ENCODE measurements around the gene LARGE1.

Gene LARGE1

DNA sequence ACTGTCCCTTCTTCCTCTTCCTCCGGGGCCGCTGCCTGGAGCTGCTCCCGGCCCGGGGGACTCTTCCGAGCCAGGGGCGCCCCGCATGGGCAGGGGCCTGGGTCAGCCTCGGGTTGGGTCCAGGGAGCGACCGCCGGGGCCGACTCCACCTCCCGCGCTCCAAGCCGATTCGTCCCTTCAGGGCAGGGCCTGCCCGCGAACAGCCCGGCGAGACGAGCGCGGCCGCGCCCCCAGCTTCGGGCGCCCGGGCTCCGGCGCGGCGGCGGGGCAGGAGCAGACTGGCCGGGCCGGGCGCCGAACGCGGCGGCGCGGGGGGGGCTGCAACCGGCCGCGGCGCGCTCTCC, at the start of gene LARGE1:
Gene LARGE1 (minus strand): TSS at position 280 of the 344 bp plus-strand sequence.
- DNase-seq: peak in 12 of 58 donors; percentile 4 to 41 (median 16)

DNA sequence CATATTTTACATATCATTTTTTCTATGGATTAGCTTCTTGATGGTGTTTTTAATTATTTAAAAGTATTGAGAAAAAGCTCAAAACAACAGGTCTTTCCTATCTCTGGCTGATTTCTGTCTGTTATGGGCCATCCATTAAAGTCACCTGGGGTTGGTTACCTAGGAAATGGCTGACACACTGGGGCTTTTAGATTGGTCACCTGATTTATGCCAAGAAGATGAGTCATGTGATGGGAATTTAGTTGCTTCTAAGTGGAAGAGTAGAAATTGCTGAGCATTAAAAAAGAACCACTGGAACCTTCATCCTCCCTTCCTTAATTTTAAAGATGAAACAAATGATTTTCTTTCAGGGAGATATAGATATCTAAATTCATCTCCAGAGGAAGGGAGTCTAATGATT, 48.8 kb upstream of the LARGE1 start:
- DNase-seq: no peak

DNA sequence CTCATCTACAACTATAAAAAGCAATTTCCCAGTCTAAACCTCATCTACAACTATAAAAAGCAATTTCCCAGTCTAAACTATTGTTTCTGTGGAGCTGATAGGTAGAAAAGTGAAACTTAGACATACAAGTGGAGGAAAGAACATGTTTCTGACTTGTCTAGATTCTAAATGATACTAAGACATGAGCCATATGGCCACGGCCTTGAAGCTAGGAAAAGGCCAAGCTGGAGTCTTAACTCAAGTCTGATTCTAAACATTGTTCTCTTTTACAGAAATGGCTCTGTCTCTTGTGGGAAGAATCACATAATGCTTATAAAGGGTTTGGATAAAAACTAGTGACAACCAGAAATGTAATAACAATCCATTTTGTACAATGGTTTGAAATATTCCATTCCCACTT, 43.8 kb upstream of the LARGE1 start:
- DNase-seq: no peak

DNA sequence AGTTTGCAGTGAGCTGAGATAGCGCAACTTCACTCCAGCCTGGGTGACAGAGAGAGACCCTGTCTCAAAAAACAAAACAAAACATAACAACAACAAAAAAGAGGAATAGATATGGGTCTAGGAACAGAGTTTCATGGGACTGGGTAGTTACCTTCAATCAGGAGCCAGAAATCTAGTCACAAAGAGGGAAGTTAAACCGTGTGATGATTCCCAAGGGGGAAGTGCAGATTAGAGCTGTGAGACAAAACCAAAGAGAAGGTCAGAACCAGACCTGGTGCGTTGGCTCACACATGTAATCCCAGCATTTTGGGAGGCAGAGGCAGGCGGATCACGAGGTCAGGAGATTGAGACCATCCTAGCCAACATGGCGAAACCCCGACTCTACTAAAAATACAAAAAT, 42.1 kb upstream of the LARGE1 start:
- DNase-seq: no peak

DNA sequence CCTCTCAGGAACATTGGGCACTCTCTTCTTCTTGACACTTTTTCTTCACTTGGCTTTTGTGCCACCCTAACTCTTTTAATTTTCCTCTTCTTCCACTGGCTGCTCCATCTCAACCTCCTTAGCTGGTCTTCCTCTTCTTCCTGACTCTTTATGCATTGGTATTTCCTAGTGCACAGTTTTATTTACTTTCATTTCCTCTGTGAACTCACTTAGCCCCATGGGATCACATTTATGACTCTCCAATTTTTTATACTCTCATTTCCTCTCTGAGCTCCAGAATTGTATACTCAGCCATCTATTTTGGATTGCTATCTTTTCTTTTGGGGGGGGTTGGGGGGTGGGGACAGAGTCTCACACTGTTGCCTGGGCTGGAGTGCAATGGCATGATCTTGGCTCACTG, 38.5 kb upstream of the LARGE1 start:
- no peak for DNase-seq

DNA sequence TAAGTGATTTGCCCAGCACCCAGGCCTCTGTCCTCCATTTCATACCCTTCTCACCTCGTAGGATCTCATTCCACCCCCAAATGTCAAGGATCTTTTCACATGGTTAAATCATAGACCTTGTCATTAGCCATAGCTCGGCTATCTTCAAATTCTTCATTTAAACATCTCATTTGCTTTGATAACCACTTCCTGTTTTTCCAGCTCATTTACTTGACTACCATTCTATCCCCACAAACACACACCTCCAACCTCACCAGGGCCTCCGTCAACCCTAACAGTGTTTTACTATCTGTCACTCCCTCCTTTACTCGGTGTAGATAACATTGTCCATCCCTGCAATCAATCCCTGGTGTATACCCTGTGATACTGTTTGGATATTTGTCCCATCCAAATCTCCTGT, 36.8 kb upstream of the LARGE1 start:
- DNase-seq: no peak

DNA sequence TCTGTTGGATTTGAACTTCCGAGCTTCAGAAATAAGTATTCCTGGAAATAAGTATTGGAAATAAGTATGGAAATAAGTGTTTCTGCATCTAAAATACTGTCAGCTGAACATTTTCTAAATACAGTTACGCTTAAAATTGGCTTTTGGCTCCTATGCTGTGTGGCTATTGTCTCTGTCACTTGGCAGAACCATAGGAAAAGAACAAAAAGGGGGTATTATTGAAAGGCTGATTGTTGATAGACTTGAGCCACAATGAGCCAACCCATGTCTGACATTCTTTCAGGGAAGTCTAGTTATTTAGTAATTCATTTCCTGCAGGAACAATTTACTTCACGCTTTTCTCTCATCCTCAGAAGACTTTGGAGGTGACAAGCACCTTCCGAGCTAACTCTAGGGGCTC, 32.5 kb upstream of the LARGE1 start:
- no peak for DNase-seq

DNA sequence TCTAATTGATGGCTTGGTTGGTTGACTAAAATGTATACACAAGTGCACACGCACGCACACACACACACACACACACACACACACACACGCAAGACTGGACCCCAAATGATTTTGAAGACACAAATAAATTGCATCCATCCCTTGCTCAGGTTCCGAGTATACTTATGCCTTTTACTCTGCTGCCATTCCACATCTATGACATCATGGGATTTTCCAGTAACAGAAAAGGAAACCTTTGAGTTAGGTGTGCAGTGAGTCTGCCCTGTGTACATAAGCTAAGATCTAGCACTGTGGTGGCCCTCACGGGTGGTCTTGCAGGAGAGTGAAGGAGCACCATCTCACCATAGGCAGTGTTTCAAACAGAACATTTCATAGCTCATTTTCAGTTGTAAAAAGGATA, 20.5 kb upstream of the LARGE1 start:
- no peak for DNase-seq

DNA sequence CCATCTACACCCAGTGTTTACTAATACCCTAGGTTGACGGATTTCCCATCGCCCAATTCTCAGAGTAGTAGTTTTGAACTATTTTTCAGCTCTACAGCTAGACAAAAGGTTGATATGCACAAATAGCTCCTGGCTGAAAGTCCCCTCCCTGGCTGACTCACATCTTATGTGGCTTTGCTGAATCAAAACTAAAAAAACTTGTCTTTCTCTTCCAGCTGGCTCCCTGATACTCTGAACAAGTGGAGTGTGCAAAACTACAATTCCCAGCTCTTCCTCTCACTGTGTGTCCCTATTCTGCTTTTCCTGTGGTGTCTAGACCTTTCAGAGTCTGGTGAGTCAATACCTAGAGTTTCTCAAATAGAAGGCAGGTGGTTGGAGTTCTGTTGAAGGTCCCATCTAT, 12.7 kb upstream of the LARGE1 start:
- DNase-seq: no peak

DNA sequence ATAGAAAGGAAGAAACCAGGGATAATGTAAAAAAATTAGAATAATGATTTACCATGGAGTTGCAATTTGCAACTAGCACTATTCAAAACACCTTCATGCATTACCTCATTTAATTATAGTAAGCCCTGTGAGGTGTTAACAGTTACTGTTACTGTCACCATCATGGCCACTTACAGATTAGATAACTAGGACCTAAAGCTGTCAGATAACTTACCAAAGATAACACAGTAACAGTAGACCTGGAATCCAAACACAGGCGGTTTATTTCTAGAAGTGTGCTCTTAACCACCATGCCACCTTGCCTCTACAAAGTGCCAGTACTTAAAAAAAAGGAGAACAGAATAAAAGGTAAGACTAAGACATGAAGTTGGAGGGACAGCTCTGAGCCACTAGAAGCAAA, 11.1 kb upstream of the LARGE1 start:
- no peak for DNase-seq

DNA sequence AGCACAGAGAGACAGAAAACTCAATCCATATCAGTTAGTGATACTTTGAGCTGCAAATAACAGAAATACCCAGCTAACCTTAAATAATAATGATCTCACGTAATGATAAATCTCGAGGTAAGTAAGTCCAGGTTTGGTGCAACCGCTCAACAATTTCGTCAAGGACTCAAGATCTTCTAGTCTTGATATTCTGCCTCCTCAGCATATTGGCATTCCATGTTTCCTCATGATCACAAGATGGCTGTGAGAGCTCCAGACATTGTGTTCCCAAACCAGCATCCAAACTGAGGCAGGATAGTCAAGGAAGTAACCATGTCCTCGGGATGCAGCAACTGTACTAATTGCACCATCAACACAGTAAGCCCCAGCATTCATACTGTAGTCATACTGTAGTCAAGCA, 7.5 kb upstream of the LARGE1 start:
- no peak for DNase-seq

DNA sequence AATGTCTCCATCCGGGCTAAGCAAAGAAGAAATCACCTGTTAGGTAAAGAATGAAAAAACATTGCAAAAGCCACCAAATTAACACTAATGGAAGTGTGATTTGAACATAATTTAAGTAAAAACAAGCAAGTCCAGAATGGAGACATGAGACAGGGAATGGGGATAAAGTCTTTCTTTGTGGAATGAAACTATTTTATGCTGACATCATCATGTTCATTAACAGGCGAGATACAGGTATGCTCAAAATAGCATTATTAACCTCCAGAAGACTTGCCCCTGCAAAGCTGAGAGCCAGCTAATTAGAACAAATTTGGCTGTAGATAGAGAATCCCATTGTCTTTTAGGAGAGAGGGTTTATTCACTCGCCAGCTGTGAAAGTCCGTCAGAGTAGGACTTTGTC, 4.9 kb upstream of the LARGE1 start:
- no peak for DNase-seq

DNA sequence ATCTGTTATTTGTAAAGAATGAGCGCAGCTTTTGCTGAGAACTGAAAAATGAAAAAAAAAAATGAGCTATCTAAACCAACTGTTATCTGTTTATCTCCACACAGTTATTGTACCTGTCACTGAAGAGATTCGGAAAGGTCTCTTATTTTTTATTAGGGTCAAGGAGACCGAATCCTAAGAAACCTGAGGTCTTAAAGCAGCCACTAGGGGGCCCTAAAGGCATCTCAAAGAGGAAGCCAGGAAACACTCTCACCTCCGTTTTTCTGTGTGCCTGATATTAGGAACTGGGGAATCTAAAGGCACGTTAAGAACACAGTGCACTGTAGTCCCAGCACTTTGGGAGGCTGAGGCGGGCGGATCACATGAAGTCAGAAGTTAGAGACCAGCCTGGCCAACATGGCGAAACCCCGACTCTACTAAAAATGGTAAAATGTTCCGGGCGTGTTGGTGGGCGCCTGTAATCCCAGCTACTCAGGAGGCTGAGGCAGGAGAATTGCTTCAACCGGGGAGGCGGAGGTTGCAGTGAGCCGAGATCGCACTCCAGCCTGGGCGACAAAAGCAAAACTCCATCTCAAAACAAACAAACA, 3.5 kb upstream of the LARGE1 start:
- DNase-seq: peak in 37 of 58 donors; percentile 2 to 75 (median 24)

DNA sequence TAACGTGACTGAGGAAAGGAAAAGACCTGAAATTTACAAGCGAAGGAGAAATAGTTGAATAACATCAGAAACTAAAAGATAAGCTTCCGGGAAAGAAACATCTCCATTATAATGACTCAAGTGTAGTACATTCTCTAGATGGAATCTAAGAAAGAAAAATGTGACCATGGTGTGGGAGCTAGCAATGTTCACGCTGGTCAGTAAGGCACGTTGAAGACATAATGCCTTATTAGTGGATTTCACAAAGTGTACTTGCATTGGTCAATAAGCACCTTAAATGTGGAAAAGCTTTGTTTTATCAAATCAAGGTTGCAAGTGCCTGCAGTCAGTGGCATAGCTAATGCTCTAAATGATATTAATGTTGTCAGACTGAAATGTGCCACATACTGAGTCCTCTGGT, 2.8 kb upstream of the LARGE1 start:
- no peak for DNase-seq

DNA sequence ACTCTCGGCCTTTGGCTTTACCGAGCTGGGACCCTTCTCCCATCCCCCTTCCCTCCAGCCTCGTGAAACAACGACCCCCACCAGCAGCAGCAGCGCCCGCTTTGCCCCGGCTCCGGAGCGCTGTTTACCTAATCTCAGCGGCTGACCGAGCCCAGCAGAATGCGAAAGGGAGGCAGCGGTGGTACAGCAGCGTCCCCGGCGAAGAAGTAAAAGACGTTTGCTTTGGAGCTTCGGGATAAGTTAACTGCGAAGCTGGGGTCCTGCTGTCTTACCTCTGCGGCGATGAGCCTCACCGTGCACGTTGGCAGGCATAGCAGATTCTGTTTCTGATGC, 2.0 kb upstream of the LARGE1 start:
- DNase-seq: peak in 28 of 58 donors; percentile 15 to 62 (median 40)

DNA sequence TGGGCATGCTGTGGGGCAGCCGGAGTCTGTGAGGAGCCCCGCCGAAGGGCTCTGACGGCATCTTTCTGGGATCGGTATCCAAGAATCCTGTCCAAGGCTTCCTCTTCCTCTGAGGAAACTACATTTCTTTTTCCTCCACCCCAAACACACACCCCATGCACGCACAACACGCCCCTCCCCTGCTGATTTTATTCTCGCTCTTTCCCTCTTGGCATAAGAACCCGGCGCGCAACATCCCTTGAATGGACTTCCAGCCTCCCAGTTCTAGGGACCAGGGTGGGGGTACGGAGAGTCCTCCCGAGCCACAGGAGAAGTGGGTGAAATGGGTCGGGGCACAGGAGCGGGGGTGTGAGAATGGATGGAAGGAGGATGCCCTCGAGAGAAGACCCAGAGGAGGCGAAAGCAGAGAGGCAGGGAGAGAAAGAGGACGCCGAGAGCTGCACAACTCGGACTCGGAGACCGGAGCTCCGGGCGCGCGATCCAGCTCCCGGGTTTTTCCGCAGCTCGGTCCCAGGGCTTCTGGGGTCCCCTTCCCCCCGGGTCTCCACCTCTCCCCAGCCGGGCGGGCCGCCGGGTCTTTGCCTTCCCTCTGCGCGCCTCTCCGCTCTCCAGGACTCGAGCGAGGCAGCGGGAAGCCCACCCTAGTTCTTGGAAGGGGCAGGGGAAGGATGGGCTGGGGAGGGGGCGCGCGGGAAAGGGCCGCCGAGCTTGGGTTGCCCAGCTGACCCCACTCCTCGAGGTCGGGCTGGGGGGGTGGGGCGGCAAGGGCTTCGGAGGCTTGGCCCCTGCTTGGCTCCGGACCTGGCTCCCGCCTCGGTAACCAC, 1.5 kb upstream of the LARGE1 start:
- DNase-seq: peak in 53 of 58 donors; percentile 18 to 88 (median 63)

DNA sequence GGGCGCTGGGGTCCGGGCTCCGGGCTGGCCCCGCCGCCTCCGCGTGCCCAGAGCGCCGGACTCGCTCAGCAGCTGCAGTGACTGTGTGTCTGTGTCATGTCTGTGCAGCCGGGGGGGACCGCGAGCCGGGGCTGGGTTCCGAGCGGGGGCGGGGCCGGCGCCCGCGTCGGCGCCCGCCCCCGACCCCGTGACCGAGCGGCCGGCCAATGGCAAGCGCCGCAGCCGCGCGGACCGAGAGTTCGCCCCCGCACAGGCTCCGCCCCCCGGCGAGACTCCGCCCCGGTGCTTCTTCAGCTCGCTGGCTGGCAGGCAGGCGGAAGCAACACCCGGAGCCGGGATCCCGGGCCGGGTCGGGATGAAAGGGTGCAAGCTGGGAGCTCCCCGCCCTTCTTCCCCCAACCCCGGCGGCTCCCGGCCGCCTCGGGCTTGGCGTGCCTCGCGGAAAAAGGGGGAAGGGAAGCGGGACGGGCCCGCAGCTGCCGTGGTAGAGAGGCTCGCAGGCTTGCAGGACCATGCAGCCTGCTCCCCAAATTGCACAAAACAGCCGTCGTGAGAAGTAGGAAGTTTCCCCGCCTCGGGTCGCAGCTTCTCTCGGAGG, 750 bp upstream of the LARGE1 start:
- peak; percentile 61 to 99 (median 97) for DNase-seq

DNA sequence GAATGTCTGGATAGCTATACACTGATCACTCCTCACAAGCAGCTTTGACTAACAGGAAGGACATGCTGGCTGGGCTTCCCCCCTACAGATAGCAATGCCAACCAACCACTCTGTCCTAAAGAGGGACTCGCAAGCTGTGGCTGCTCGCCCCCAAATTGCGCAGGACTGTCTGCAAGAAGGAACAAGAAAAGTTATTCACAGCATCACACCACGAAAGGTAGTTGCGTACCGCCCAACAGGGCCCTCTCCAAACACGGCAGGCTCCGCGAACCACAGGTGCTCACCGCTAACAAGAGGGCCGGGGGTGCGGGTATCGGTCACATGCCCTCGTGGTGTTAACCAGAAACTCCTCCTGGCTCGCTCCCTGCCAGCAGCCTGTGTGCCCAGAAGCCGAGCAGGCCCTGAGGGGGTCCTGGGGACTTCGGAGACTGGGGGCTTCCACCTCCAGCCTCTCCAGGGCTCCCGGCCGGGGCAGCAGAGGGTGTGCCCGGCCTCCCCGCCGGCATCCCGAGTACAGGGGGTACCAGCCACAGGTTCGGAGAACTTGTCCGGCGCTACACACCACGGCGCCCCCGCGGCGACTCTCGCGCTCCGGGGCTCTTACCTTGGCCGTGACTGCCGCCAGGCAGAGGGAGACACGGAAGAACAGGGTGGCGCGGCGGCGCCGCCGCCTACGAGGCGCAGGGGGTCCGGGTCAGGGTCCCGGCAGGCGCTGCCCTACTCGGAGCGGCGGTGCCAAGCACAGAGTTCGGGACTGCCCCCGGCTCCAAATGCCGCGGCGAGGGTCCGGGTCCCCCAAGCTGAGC, 682 bp downstream of the LARGE1 start:
- peak in 21 of 58 donors; percentile 3 to 55 (median 27) for DNase-seq

DNA sequence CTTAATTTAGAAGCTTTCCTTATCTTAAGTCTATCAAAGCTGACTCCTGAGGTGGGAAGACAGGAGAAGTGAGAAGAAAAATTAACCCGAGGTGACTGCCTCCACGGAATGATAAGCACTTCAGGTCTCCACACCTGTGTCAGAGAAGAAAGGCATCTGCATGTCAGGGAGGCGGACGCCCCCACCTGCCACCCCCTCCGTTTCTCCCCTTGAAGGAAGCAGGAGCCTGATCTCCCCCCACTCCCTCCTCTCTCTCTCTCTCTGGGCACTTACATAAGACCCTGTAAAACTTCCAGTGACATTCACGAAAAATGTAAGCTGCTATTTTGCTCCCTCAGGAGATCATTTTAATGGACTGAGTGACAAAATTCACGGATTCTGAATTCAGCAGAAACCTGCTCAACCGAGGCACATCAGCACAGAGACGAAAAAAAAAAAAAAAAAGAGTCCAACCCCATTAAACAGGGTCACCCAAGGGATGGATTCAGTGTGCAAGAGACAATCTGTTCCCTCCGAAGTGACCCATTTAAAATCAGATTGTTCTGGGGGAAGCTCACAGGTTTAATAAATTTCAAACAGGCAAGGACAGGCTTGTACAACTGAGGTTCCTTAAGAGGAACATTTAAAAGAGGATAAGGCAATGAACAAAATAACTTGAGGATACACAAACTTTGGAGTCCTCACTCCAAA, 1.5 kb downstream of the LARGE1 start:
- peak in 1 of 58 donors; percentile 12 for DNase-seq

DNA sequence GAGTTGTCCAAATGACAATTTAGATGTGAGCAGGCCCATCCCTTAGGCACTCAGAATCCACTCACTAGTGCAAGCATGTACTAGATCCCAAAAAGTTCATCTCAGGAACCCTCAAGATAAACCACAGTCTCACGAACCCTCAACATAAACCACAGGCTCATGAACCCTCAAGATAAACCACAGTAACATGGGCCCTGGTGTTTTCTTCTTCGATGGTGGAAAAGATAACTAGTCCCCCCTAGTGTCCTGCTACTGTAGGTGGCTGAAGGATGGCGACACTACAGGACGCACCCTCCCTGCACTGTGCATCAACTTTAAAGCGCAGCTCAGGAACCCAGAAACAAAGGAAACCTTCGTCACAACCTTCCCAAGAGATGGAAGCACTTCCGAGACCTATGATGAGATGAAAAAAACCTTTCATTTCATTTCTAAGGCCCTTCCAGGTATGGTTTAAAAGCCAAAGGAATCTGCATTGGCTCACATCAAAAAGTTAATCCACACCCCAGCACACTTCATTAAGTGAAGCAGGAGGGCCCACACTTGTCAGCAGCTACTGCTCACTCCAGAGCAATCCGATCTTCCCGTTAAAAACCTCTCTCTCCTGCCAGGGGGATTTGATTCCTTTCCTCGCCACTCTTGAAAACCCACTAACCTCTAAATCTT, 2.4 kb downstream of the LARGE1 start:
- DNase-seq: peak in 3 of 58 donors; percentile 5 to 9 (median 6)

DNA sequence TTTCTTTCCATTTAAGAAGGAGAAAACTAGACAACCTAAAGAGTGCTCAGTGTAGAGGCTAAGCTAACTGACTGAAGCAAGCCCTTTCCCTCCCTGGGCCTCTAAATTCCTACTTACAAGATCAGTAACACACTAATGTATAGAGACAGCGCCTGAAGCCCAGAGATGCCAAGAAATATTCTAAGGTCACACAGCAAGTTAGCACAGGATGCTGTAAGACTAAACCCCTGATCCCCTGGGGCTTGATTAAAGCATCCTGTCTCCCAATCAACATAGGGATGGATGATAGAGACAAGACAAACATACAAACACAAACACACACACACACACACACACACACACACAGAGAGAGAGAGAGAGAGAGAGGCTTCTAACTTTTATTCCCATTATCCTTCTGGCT, 5.6 kb downstream of the LARGE1 start:
- DNase-seq: no peak

Measured in anterior cingulate cortex (tissue), 58 donors.